H9 (cell line): ENCODE results near the gene SMCHD1. TPM values are rescaled to one million over a fixed set of nuclear protein-coding genes. Genes with fewer than 3 reads are reported as not detected.

Experiments
- DNase-seq: peaks from one replicate; pipeline ENCODE4 v3.0.0-alpha.2; 2017
- H2AFZ ChIP-seq: one replicate; pipeline ENCODE4 v1.6.1; 2013; ENCODE audit warnings: mild to moderate bottlenecking, low read length, control low read depth, moderate library complexity
- H2AK5ac ChIP-seq: 2 replicates; pipeline ENCODE4 v1.6.1; 2013; ENCODE audit warnings: low read length, control low read depth, mixed read lengths; ENCODE audit not compliant: insufficient read length
- H2BK120ac ChIP-seq: one replicate; pipeline ENCODE4 v1.6.1; 2013; ENCODE audit warnings: low read depth, mild to moderate bottlenecking, low read length, control low read depth, inconsistent platforms; ENCODE audit not compliant: poor library complexity, severe bottlenecking
- H2BK12ac ChIP-seq: 2 replicates; pipeline ENCODE4 v1.6.1; 2013; ENCODE audit warnings: low read length, control low read depth, mixed read lengths, low read depth; ENCODE audit not compliant: insufficient read length
- H2BK15ac ChIP-seq: 2 replicates; pipeline ENCODE4 v1.6.1; 2013; ENCODE audit warnings: low read depth, low read length, control low read depth
- H2BK20ac ChIP-seq: one replicate; pipeline ENCODE4 v1.6.1; 2013; ENCODE audit warnings: low read depth, mild to moderate bottlenecking, low read length, control low read depth, inconsistent platforms; ENCODE audit not compliant: poor library complexity, severe bottlenecking
- H2BK5ac ChIP-seq: 2 replicates; pipeline ENCODE4 v1.6.1; 2013; ENCODE audit warnings: low read length, control low read depth, mixed read lengths; ENCODE audit not compliant: insufficient read length
- H3K14ac ChIP-seq: 2 replicates; pipeline ENCODE4 v1.6.1; 2013; ENCODE audit warnings: low read length, control low read depth; ENCODE audit not compliant: insufficient read depth
- H3K18ac ChIP-seq: 2 replicates; pipeline ENCODE4 v1.6.1; 2013; ENCODE audit warnings: low read depth, mild to moderate bottlenecking, mixed read lengths, low read length, control low read depth; ENCODE audit not compliant: insufficient read length
- H3K23ac ChIP-seq: 2 replicates; pipeline ENCODE4 v1.6.1; 2013; ENCODE audit warnings: low read length, control low read depth, mixed read lengths, low read depth; ENCODE audit not compliant: insufficient read length
- H3K23me2 ChIP-seq: 2 replicates; pipeline ENCODE4 v1.6.1; 2013; ENCODE audit warnings: low read depth, mild to moderate bottlenecking, mixed read lengths, low read length, control low read depth; ENCODE audit not compliant: insufficient read length, poor library complexity, severe bottlenecking
- H3K27ac ChIP-seq: 2 replicates; pipeline ENCODE4 v1.5.1; 2013; ENCODE audit warnings: low read length, control low read depth, mixed read lengths, low read depth; ENCODE audit not compliant: insufficient read length
- H3K27me3 ChIP-seq: 2 replicates; pipeline ENCODE4 v1.6.1; 2013; ENCODE audit warnings: low read length, control low read depth, inconsistent platforms; ENCODE audit not compliant: insufficient read depth
- H3K4ac ChIP-seq: 2 replicates; pipeline ENCODE4 v1.6.1; 2013; ENCODE audit warnings: low read depth, mild to moderate bottlenecking, control low read depth, inconsistent platforms, low read length, moderate library complexity
- H3K4me1 ChIP-seq: 2 replicates; pipeline ENCODE4 v1.6.1; 2013; ENCODE audit warnings: low read length, control low read depth, inconsistent platforms; ENCODE audit not compliant: insufficient read depth
- H3K4me2 ChIP-seq: 2 replicates; pipeline ENCODE4 v1.6.1; 2013; ENCODE audit warnings: low read length, control low read depth, mixed read lengths; ENCODE audit not compliant: insufficient read length, insufficient read depth
- H3K56ac ChIP-seq: 2 replicates; pipeline ENCODE4 v1.6.1; 2013; ENCODE audit warnings: low read depth, mild to moderate bottlenecking, mixed read lengths, low read length, control low read depth; ENCODE audit not compliant: insufficient read length
- H3K79me1 ChIP-seq: 2 replicates; pipeline ENCODE4 v1.6.1; 2013; ENCODE audit warnings: low read depth, mild to moderate bottlenecking, moderate library complexity, low read length, control low read depth, inconsistent platforms; ENCODE audit not compliant: insufficient read depth, poor library complexity, severe bottlenecking
- H3K79me2 ChIP-seq: 2 replicates; pipeline ENCODE4 v1.6.1; 2013; ENCODE audit warnings: low read length, control low read depth, inconsistent platforms; ENCODE audit not compliant: insufficient read depth
- H3K9ac ChIP-seq: 2 replicates; pipeline ENCODE4 v1.6.1; 2013; ENCODE audit warnings: low read length, control low read depth, mixed read lengths; ENCODE audit not compliant: insufficient read length; ENCODE audit errors: extremely low read depth
- H3K9me3 ChIP-seq: one replicate; pipeline ENCODE4 v1.6.1; 2013; ENCODE audit warnings: low read depth, low read length, inconsistent platforms; ENCODE audit not compliant: control insufficient read depth
- H3T11ph ChIP-seq: one replicate; pipeline ENCODE4 v1.6.1; 2013; ENCODE audit warnings: mild to moderate bottlenecking, low read length, control low read depth, inconsistent platforms
- H4K20me1 ChIP-seq: one replicate; pipeline ENCODE4 v1.6.1; 2013; ENCODE audit not compliant: control insufficient read depth, insufficient read length, insufficient read depth
- H4K5ac ChIP-seq: 2 replicates; pipeline ENCODE4 v1.6.1; 2013; ENCODE audit warnings: low read depth, mild to moderate bottlenecking, mixed read lengths, low read length, control low read depth; ENCODE audit not compliant: insufficient read length
- H4K8ac ChIP-seq: replicated peaks from 2 replicates; pipeline ENCODE4 v1.6.1; 2013; ENCODE audit warnings: low read length, control low read depth, mixed read lengths, low read depth; ENCODE audit not compliant: insufficient read length
- H4K91ac ChIP-seq: 2 replicates; pipeline ENCODE4 v1.6.1; 2013; ENCODE audit warnings: low read depth, mild to moderate bottlenecking, moderate library complexity, mixed read lengths, low read length, control low read depth; ENCODE audit not compliant: insufficient read length
- H3K27ac Mint-ChIP-seq, 3 experiments: 2 replicates in 2 of 3; 3 replicates in 1 of 3; pipeline ENCODE4 v1.8.0; 2020 to 2021; ENCODE audit warnings: mixed read lengths in 3 of 3, mild to moderate bottlenecking in 1 of 3, moderate library complexity in 1 of 3
- H3K27me3 Mint-ChIP-seq: 2 replicates; pipeline ENCODE4 v1.8.0; 2021; ENCODE audit warnings: low read depth, mild to moderate bottlenecking, moderate library complexity, mixed read lengths
- H3K36me3 Mint-ChIP-seq, 3 experiments: 2 replicates in 2 of 3; 3 replicates in 1 of 3; pipeline ENCODE4 v1.8.0; 2020 to 2021; ENCODE audit warnings: low read depth in 3 of 3, mixed read lengths in 3 of 3; ENCODE audit not compliant: insufficient read depth in 1 of 3
- H3K4me1 Mint-ChIP-seq, 2 experiments: 2 replicates each; pipeline ENCODE4 v1.8.0; 2020; ENCODE audit warnings: mixed read lengths in 2 of 2
- H3K4me3 Mint-ChIP-seq, 2 experiments: 2 replicates in 1 of 2; 3 replicates in 1 of 2; pipeline ENCODE4 v1.8.0; 2020 to 2021; ENCODE audit warnings: mild to moderate bottlenecking in 2 of 2, mixed read lengths in 2 of 2, moderate library complexity in 1 of 2
- H3K9me3 Mint-ChIP-seq, 2 experiments: 2 replicates in 1 of 2; 3 replicates in 1 of 2; pipeline ENCODE4 v1.8.0; 2020; ENCODE audit warnings: mild to moderate bottlenecking in 2 of 2, mixed read lengths in 2 of 2, moderate library complexity in 1 of 2
- CTCF ChIP-seq: fragments of 200-600 bp; sonication (generic); conservative IDR thresholded peaks from 3 replicates; pipeline ENCODE4 v1.8.0; 2021; ENCODE audit warnings: antibody characterized with exemption, mild to moderate bottlenecking
- WGBS: extraction: QIAGEN DNeasy Blood & Tissue Kit; methylation state at CpG from one replicate; pipeline ENCODE4 v1.1.7; 2013; ENCODE audit warnings: missing lambda C conversion rate, low lambda C conversion rate, mixed read lengths; ENCODE audit not compliant: insufficient read length; ENCODE audit errors: extremely low coverage; 5-methylcytosine and 5-hydroxymethylcytosine counted together
- total RNA-seq: library from RNA; stranded (reverse); gene quantifications from 2 replicates; pipeline ENCODE4 v1.2.1, GENCODE V29; 2021

Gene SMCHD1
- total RNA-seq, 1 experiment from 2014 or later = 53.5 TPM

- no peak overlapping the region for H3K27ac ChIP-seq
These were observed 369 bp downstream of the SMCHD1 start for GRCh38 chr18:2655954-2656236.

More at GRCh38 chr18:2655954-2656236, 369 bp downstream of the SMCHD1 start:
- H3K79me2 ChIP-seq = peaks cover 8% of the 10 kb centered on the region; the same call in 1 of the 2 replicates
- H3K23ac ChIP-seq = no peak overlapping the region
- peaks cover 27 to 30% of the 10 kb centered on the region in 2 experiments for H3K4me1 Mint-ChIP-seq
- DNase-seq = no peak
- no peaks in the 10 kb centered on the region for H3K9me3 ChIP-seq
- peak overlapping the region; percentile 72 for H3K14ac ChIP-seq
- H3K27me3 Mint-ChIP-seq = peaks cover 37% of the 10 kb centered on the region
- no peak overlapping the region for H2BK15ac ChIP-seq
- no peak overlapping the region for H4K8ac ChIP-seq
- H3K18ac ChIP-seq = no peak overlapping the region
- no peak overlapping the region for H2AK5ac ChIP-seq
- H4K20me1 ChIP-seq = no peaks in the 10 kb centered on the region
- no peak overlapping the region for H3K56ac ChIP-seq
- peak overlapping the region; percentile 69 for H3K9ac ChIP-seq
- no peak overlapping the region for H4K5ac ChIP-seq
- no peak; the same call in 2 of the 3 replicates for TF ChIP-seq CTCF
- H2BK5ac ChIP-seq = no peak overlapping the region
- H3K79me1 ChIP-seq = no peaks in the 10 kb centered on the region
- peaks cover 0 to 2% of the 10 kb centered on the region in 2 experiments; a peak in 2 of 5 replicates for H3K9me3 Mint-ChIP-seq
- H3K27me3 ChIP-seq = peaks cover 17% of the 10 kb centered on the region; the same call in 1 of the 2 replicates
- H3K36me3 Mint-ChIP-seq = peaks cover 3 to 6% (median 3%) of the 10 kb centered on the region in 3 experiments
- H3K4me2 ChIP-seq = peak overlapping the region; percentile 75
- peaks cover 11% of the 10 kb centered on the region for H3K23me2 ChIP-seq
- no peak overlapping the region for H2AFZ ChIP-seq
- H2BK20ac ChIP-seq = no peak overlapping the region
- no peak overlapping the region for H3T11ph ChIP-seq
- H2BK120ac ChIP-seq = no peak overlapping the region
- peaks cover 2% of the 10 kb centered on the region; the same call in 1 of the 2 replicates for H3K4me1 ChIP-seq
- WGBS = no CpG with 5 or more reads among the region's 37 CpGs
- no peak overlapping the region for H4K91ac ChIP-seq
- no peak overlapping the region for H3K4ac ChIP-seq
- no peak overlapping the region for H2BK12ac ChIP-seq
- H3K27ac Mint-ChIP-seq = peak overlapping the region in 2 of 3 experiments; percentile 83 to 94; a peak in 3 of 7 replicates
- peak overlapping the region; percentile 92 to 94 for H3K4me3 Mint-ChIP-seq
